ENCODE measurements around the gene GCH1. TPM values are rescaled to one million over a fixed set of nuclear protein-coding genes. Genes with fewer than 3 reads are reported as not detected.
"Not testable (repeated sequence)": the region's sequence is repeated elsewhere in the genome, so short reads cannot be mapped to it uniquely, and the experiment has no call there.

The GCH1 gene
- total RNA-seq, 1 donor from 2014 or later, result 15.0 TPM

GRCh38 chr14:54927551-54927950 lies 24.9 kb upstream of the GCH1 start:
- no peak for TF ChIP-seq CTCF (conservative IDR thresholded peaks at IDR 0.05; ENCODE audit: low read depth, low read length)
- no peak overlapping the region for H3K4me3 ChIP-seq (ENCODE audit: low read depth, low read length)
- no peak for DNase-seq (ENCODE audit: low read depth)

- DNase-seq (ENCODE audit: low read depth); H3K4me3 ChIP-seq (ENCODE audit: low read depth, low read length): not testable (repeated sequence)
These were observed 23.9 kb upstream of the GCH1 start for GRCh38 chr14:54926570-54926969.

DNA sequence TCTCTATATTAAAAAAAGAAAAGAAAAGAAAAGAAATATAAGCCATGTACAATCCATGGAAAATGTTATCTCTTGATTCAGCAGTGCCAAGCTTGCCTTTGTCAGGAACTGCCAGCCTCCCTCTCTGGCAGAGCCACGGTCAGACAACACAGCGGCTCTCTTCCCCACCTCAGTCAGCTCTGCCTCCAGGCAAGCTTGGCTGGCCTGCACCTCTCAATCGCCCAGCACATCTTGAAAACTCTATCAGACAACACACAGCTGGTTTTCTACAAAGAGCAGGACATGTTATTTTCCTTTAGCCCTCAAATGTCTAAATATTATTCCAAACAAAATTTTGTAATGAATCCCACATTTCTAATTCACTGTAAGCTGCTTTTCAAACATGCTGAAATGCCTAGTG lies 20.0 kb upstream of the GCH1 start:
- no peak for TF ChIP-seq CTCF (conservative IDR thresholded peaks at IDR 0.05; ENCODE audit: low read depth, low read length)
- no peak for DNase-seq (ENCODE audit: low read depth)
- no peak overlapping the region for H3K4me3 ChIP-seq (ENCODE audit: low read depth, low read length)

DNA sequence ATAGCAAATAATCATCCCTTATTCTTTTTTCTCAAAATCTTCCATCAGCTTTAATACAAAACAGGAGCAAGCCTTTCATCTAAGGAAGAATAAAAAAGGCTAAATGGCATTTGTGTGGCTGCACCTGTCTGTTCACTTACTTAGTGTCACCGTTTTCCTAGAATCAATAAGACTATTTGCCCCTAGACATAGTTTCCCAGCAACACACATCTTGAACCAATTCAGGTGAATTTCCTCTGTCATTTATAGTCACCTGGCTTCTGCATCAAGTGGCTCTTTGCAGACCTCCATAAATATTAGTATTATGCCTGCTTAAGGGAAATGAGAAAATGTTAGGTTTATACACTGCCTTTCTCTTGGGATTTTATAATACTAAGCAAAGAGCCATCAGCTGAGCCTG lies 17.4 kb upstream of the GCH1 start:
- H3K4me3 ChIP-seq (ENCODE audit: low read depth, low read length), result no peak overlapping the region
- DNase-seq (ENCODE audit: low read depth), result no peak
- no peak for TF ChIP-seq CTCF (conservative IDR thresholded peaks at IDR 0.05; ENCODE audit: low read depth, low read length)

DNA sequence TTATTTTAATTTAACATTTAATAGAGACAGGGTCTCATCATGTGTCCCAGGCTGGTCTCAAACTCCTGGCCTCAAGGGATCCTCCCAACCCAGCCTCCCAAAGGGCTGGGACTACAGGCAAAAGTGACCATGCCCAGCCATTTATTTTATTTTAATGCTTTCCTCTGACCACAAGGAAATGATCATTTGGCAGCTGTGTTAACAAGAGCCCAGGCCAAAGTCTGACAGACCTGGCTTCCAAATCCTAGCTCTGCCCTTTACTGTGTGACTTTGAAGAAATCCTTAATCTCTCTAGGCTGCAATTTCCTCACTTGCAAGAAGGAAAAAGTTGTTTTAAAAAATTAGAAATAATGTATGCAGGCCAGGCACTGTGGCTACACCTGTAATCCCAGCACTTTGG lies 16.7 kb upstream of the GCH1 start:
- no peak for DNase-seq (ENCODE audit: low read depth)
- TF ChIP-seq CTCF (conservative IDR thresholded peaks at IDR 0.05; ENCODE audit: low read depth, low read length), result no peak
- no peak overlapping the region for H3K4me3 ChIP-seq (ENCODE audit: low read depth, low read length)

- DNase-seq (ENCODE audit: low read depth), result no peak
- H3K4me3 ChIP-seq (ENCODE audit: low read depth, low read length), result no peak overlapping the region
- no peak for TF ChIP-seq CTCF (conservative IDR thresholded peaks at IDR 0.05; ENCODE audit: low read depth, low read length)
These were observed 15.8 kb upstream of the GCH1 start for GRCh38 chr14:54918427-54918826.

GRCh38 chr14:54916101-54916500 lies 13.5 kb upstream of the GCH1 start:
- DNase-seq (ENCODE audit: low read depth), result no peak
- no peak for TF ChIP-seq CTCF (conservative IDR thresholded peaks at IDR 0.05; ENCODE audit: low read depth, low read length)
- no peak overlapping the region for H3K4me3 ChIP-seq (ENCODE audit: low read depth, low read length)
